Measurements from ENCODE around the gene MRGPRF. TPM values are rescaled to one million over a fixed set of nuclear protein-coding genes. Genes with fewer than 3 reads are reported as not detected.

Gene MRGPRF
- total RNA-seq, 4 donors from 2014 or later, result 4.2 to 21.9 (median 5.2) TPM

DNA sequence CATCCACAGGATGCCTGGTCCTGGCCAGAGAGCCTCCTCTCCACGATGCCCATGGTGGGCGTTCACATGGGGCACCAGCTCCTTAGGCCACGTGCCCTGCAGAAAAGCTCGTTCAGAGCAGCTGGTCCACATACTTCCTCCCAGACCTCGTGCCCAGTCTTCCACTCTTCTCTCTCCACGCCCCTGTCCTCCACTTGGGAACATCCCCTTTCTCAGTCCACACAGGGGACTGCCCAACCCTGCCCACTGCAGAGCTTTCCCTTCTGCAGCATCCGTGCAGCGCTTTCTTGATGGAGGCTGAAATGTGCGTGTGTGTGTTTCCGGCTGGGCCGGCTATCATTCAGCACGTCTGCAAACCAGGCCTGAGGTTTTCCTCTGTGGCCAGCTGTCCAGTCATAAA lies 46.9 kb upstream of the MRGPRF start:
- Histone ChIP-seq H3K27ac (no peak overlapping the region), H3K36me3 (peaks cover 0 to 55% (median 0%) of the 10 kb centered on the region in 3 donors), H3K4me3 (no peak overlapping the region), H3K27me3 (no peaks in the 10 kb centered on the region), H3K4me1 (peaks cover 0 to 14% (median 7%) of the 10 kb centered on the region in 4 donors), H3K9me3 (no peaks in the 10 kb centered on the region)
- no peak for TF ChIP-seq POLR2A (IDR thresholded peaks at IDR 0.05)
- TF ChIP-seq, protein P1, sequence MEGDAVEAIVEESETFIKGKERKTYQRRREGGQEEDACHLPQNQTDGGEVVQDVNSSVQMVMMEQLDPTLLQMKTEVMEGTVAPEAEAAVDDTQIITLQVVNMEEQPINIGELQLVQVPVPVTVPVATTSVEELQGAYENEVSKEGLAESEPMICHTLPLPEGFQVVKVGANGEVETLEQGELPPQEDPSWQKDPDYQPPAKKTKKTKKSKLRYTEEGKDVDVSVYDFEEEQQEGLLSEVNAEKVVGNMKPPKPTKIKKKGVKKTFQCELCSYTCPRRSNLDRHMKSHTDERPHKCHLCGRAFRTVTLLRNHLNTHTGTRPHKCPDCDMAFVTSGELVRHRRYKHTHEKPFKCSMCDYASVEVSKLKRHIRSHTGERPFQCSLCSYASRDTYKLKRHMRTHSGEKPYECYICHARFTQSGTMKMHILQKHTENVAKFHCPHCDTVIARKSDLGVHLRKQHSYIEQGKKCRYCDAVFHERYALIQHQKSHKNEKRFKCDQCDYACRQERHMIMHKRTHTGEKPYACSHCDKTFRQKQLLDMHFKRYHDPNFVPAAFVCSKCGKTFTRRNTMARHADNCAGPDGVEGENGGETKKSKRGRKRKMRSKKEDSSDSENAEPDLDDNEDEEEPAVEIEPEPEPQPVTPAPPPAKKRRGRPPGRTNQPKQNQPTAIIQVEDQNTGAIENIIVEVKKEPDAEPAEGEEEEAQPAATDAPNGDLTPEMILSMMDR (IDR thresholded peaks at IDR 0.05), result no peak
- no peak for DNase-seq

DNA sequence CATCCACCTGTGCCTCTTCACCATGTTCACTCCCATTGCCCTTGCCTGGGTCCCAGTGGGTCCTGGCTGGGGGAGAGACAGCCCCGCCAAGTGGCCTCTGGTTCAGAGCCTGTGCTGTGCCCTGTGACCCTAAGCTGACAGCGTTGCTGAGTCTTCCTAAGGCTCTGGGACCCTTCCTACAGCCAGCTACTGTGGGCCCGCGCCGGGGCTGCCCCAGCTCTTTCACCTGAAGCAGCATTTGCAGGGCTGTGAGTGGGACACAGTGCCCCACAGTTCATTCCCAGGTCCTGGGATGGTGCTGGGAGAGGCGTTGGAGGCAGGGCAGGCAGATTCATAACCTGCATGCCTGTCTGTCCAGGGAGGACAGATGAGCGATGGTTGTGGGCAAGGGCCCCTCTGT lies 46.4 kb upstream of the MRGPRF start:
- H3K9me3 ChIP-seq, result no peaks in the 10 kb centered on the region
- peaks cover 0 to 20% (median 8%) of the 10 kb centered on the region in 4 donors for H3K4me1 ChIP-seq
- peaks cover 0 to 57% (median 0%) of the 10 kb centered on the region in 3 donors for H3K36me3 ChIP-seq
- DNase-seq, result no peak
- no peak overlapping the region for H3K4me3 ChIP-seq
- H3K27ac ChIP-seq, result no peak overlapping the region
- no peak for TF ChIP-seq POLR2A (IDR thresholded peaks at IDR 0.05)
- TF ChIP-seq, protein P1 (IDR thresholded peaks at IDR 0.05), result no peak
- no peaks in the 10 kb centered on the region for H3K27me3 ChIP-seq

DNA sequence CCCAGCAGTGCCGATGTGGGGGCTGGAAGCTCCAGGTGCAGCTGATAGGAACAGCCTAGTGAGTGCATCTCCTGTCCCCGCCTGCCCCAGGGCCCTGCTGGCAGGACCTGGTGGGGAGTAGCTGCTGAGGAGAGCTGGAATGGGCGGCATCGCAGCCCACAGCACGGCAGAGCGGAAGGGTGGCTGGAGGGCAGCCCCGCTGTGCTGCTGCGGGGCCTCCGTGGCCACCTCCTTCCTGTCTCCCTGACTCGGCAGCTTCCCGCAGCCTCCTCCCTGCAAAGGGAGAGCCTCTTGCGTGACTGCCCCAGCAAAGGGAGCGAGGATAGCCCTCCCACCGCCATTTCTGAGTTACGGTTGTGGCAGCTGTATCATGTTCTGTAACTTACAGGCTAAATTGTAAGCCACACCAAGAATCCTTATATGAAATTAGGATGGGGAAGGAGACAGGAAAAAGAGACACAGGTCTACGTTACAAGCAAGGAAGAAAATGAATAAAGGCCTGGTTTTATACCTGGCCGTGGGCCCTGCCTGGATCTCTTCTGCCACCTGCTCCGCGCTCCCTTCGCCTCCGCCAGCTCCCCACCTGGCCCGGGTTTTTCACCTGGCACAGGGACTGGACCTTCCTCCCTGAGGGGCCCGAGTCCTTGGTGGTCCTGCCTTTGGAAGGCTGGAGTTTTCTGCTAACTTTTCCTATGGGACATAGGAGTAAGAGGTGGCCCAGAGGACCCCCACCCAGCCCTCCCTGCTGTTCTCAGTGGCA lies 45.6 kb upstream of the MRGPRF start:
- H3K4me1 ChIP-seq, result peaks cover 0 to 24% (median 8%) of the 10 kb centered on the region in 4 donors
- no peak for TF ChIP-seq POLR2A (IDR thresholded peaks at IDR 0.05)
- TF ChIP-seq, protein P1 (IDR thresholded peaks at IDR 0.05), result no peak
- no peak for DNase-seq
- H3K36me3 ChIP-seq, result peaks cover 0 to 53% (median 0%) of the 10 kb centered on the region in 3 donors
- H3K27ac ChIP-seq, result no peak overlapping the region
- H3K27me3 ChIP-seq, result no peaks in the 10 kb centered on the region
- no peaks in the 10 kb centered on the region for H3K9me3 ChIP-seq
- no peak overlapping the region for H3K4me3 ChIP-seq

DNA sequence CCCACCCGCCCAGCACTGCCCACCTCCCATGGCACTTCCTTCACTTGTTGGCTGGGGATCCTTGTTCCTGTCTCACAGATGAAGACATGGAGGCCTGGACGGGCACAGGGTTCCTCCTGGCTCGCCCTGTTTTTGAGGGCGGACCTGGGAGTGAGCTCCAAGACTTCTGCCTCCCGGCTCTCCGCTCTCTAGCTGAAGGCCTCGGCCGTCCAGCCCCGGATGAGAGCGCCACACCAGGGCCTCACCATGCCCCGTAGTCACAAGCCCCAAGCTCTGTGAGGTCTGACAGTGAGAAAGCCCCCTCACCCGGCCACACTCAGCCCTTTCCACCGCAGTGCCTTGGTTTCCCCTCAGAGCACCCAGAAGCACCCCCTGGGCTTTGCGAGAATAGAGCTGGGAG lies 44.8 kb upstream of the MRGPRF start:
- Histone ChIP-seq H3K27ac (no peak overlapping the region), H3K27me3 (no peaks in the 10 kb centered on the region), H3K36me3 (peaks cover 0 to 44% (median 0%) of the 10 kb centered on the region in 3 donors), H3K4me1 (peaks cover 0 to 29% (median 8%) of the 10 kb centered on the region in 4 donors), H3K9me3 (no peaks in the 10 kb centered on the region), H3K4me3 (no peak overlapping the region)
- TF ChIP-seq, protein P1 (IDR thresholded peaks at IDR 0.05), result no peak
- TF ChIP-seq POLR2A (IDR thresholded peaks at IDR 0.05), result no peak
- DNase-seq, result no peak

DNA sequence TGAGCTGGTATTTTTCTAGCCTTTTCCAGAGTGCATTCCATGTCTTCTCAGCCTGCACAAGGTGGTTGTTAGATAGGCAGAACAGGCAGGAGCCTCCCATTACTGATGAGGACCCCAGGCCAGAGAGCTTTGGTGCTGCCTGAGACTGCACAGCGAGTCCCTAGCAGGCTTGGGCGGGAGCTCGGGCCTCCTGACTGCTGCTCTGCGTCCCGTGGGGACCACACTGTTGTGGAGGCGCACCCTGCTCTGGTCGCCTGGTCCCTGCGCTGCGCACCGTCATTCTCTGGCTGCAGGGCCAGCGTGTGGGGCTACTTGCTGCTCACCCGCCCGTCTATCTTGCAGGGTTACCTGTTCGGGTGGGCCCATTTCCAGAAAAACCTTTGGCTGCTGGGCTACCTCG lies 44.2 kb upstream of the MRGPRF start:
- H3K4me1 ChIP-seq, result peaks cover 0 to 35% (median 8%) of the 10 kb centered on the region in 4 donors
- H3K9me3 ChIP-seq, result no peaks in the 10 kb centered on the region
- H3K27ac ChIP-seq, result no peak overlapping the region
- H3K36me3 ChIP-seq, result peaks cover 0 to 41% (median 0%) of the 10 kb centered on the region in 3 donors
- no peak for TF ChIP-seq POLR2A (IDR thresholded peaks at IDR 0.05)
- TF ChIP-seq, protein P1 (IDR thresholded peaks at IDR 0.05), result no peak
- no peaks in the 10 kb centered on the region for H3K27me3 ChIP-seq
- H3K4me3 ChIP-seq, result no peak overlapping the region
- no peak for DNase-seq

Measured in Peyer's patch (tissue), 4 donors.